Astrocyte (in vitro differentiated cells and primary cell): Measurements from ENCODE around the gene DFFA. TPM values are rescaled to one million over a fixed set of nuclear protein-coding genes. Genes with fewer than 3 reads are reported as not detected.
A peak's percentile ranks its signal among the peaks of the same experiment; 100 is the strongest.

Source experiments
- DNase-seq: peaks from one replicate; pipeline ENCODE4 v3.0.0-alpha.2; 2010; ENCODE audit warnings: low read depth
- FAIRE-seq: peaks from 2 replicates; lab custom pipeline; 2011; peaks lifted over from hg19 to GRCh38; lab: Jason Lieb, UNC
- H2AFZ ChIP-seq: 2 replicates; pipeline ENCODE4 v1.6.0; 2012; ENCODE audit warnings: low read depth, low read length, inconsistent platforms
- H3K27ac ChIP-seq: 2 replicates; pipeline ENCODE4 v1.5.1; 2011; ENCODE audit warnings: low read depth, low read length, inconsistent platforms
- H3K27me3 ChIP-seq: 2 replicates; pipeline ENCODE4 v1.6.0; 2011; ENCODE audit warnings: low read length, inconsistent platforms; ENCODE audit not compliant: insufficient read depth
- H3K36me3 ChIP-seq: 2 replicates; pipeline ENCODE4 v1.5.1; 2011; ENCODE audit warnings: low read length, inconsistent platforms; ENCODE audit not compliant: insufficient read depth
- H3K4me1 ChIP-seq: 2 replicates; pipeline ENCODE4 v1.5.1; 2011; ENCODE audit warnings: low read length, inconsistent platforms; ENCODE audit not compliant: insufficient read depth
- H3K4me2 ChIP-seq: 2 replicates; pipeline ENCODE4 v1.6.0; 2012; ENCODE audit warnings: low read length, inconsistent platforms
- H3K4me3 ChIP-seq: 2 replicates; pipeline ENCODE4 v1.5.1; 2011; ENCODE audit warnings: low read depth, mild to moderate bottlenecking, low read length, inconsistent platforms; ENCODE audit not compliant: insufficient read depth
- H3K79me2 ChIP-seq: 2 replicates; pipeline ENCODE4 v1.6.0; 2012; ENCODE audit warnings: mild to moderate bottlenecking, low read length, inconsistent platforms; ENCODE audit not compliant: insufficient read depth
- H3K9ac ChIP-seq: 2 replicates; pipeline ENCODE4 v1.6.0; 2012; ENCODE audit warnings: mild to moderate bottlenecking, low read length, inconsistent platforms
- H3K9me3 ChIP-seq: 2 replicates; pipeline ENCODE4 v1.5.1; 2012; ENCODE audit warnings: low read depth, mild to moderate bottlenecking, low read length, inconsistent platforms; ENCODE audit not compliant: insufficient read depth
- H4K20me1 ChIP-seq: 2 replicates; pipeline ENCODE4 v1.6.0; 2012; ENCODE audit warnings: low read length, inconsistent platforms; ENCODE audit not compliant: insufficient read depth
- H3K27ac Mint-ChIP-seq: one replicate; pipeline ENCODE4 v1.8.0; 2021; ENCODE audit warnings: mild to moderate bottlenecking, mixed read lengths; ENCODE audit not compliant: unreplicated experiment
- H3K27me3 Mint-ChIP-seq: one replicate; pipeline ENCODE4 v1.8.0; 2021; ENCODE audit warnings: low read depth, mixed read lengths; ENCODE audit not compliant: unreplicated experiment
- H3K36me3 Mint-ChIP-seq: one replicate; pipeline ENCODE4 v1.8.0; 2021; ENCODE audit warnings: low read depth, mixed read lengths; ENCODE audit not compliant: unreplicated experiment
- H3K4me1 Mint-ChIP-seq: one replicate; pipeline ENCODE4 v1.8.0; 2021; ENCODE audit warnings: low read depth, mixed read lengths; ENCODE audit not compliant: unreplicated experiment
- H3K4me3 Mint-ChIP-seq: one replicate; pipeline ENCODE4 v1.8.0; 2021; ENCODE audit warnings: mild to moderate bottlenecking, moderate library complexity, mixed read lengths; ENCODE audit not compliant: unreplicated experiment
- H3K9me3 Mint-ChIP-seq: one replicate; pipeline ENCODE4 v1.8.0; 2021; ENCODE audit warnings: mild to moderate bottlenecking, mixed read lengths; ENCODE audit not compliant: unreplicated experiment
- CTCF ChIP-seq: IDR thresholded peaks from 2 replicates; pipeline ENCODE4 v1.5.1; 2011; ENCODE audit warnings: low read depth, mild to moderate bottlenecking, inconsistent platforms, low read length, moderate library complexity; ENCODE audit not compliant: insufficient read depth
- EZH2 ChIP-seq: IDR thresholded peaks from 2 replicates; pipeline ENCODE4 v1.6.1; 2012; ENCODE audit warnings: mild to moderate bottlenecking, low read length, inconsistent platforms; ENCODE audit not compliant: insufficient read depth
- total RNA-seq: library from RNA; stranded (reverse); gene quantifications from 2 replicates; pipeline ENCODE4 v1.2.1, GENCODE V29; 2021

DFFA gene
- total RNA-seq, 1 donor from 2014 or later = 58.2 TPM

- peaks cover 81% of the 10 kb centered on the region for H3K79me2 ChIP-seq
- H2AFZ ChIP-seq = peak overlapping the region; percentile 3
- H4K20me1 ChIP-seq = peaks cover 91% of the 10 kb centered on the region
- H3K4me1 ChIP-seq = peaks cover 6% of the 10 kb centered on the region
- no peak for TF ChIP-seq EZH2
- peak; percentile 86 for TF ChIP-seq CTCF
- peaks cover 3% of the 10 kb centered on the region for H3K36me3 ChIP-seq
- peak overlapping the region; percentile 86 for H3K4me2 ChIP-seq
- no peaks in the 10 kb centered on the region for H3K27me3 Mint-ChIP-seq
- H3K9me3 Mint-ChIP-seq = no peaks in the 10 kb centered on the region
- peak overlapping the region; percentile 68 for H3K9ac ChIP-seq
- no peaks in the 10 kb centered on the region for H3K27me3 ChIP-seq
- H3K9me3 ChIP-seq = no peaks in the 10 kb centered on the region
- no peak overlapping the region for H3K4me3 ChIP-seq
- peak; percentile 64 for FAIRE-seq
- peak overlapping the region; percentile 75 for H3K27ac Mint-ChIP-seq
- peaks cover 15% of the 10 kb centered on the region for H3K4me1 Mint-ChIP-seq
- H3K27ac ChIP-seq = no peak overlapping the region
- peak overlapping the region; percentile 22 for H3K4me3 Mint-ChIP-seq
- DNase-seq = no peak
- no peaks in the 10 kb centered on the region for H3K36me3 Mint-ChIP-seq
Measured at GRCh38 chr1:10494754-10495474, 22.6 kb upstream of the DFFA start.

- Histone ChIP-seq H3K36me3 (peaks cover 3% of the 10 kb centered on the region), H3K4me3 (no peak overlapping the region), H4K20me1 (peaks cover 92% of the 10 kb centered on the region), H3K9ac (no peak overlapping the region), H2AFZ (no peak overlapping the region), H3K4me2 (no peak overlapping the region), H3K79me2 (peaks cover 82% of the 10 kb centered on the region), H3K27me3 (no peaks in the 10 kb centered on the region), H3K27ac (no peak overlapping the region), H3K9me3 (no peaks in the 10 kb centered on the region), H3K4me1 (peaks cover 6% of the 10 kb centered on the region)
- no peak overlapping the region for H3K4me3 Mint-ChIP-seq
- DNase-seq (no peak), FAIRE-seq (no peak)
- peak overlapping the region; percentile 34 for H3K27ac Mint-ChIP-seq
- H3K27me3 Mint-ChIP-seq = no peaks in the 10 kb centered on the region
- no peaks in the 10 kb centered on the region for H3K36me3 Mint-ChIP-seq
- H3K4me1 Mint-ChIP-seq = peaks cover 19% of the 10 kb centered on the region
- TF ChIP-seq CTCF (no peak), EZH2 (no peak)
- H3K9me3 Mint-ChIP-seq = no peaks in the 10 kb centered on the region
Measured at GRCh38 chr1:10494418-10494753, 22.1 kb upstream of the DFFA start.

DNA sequence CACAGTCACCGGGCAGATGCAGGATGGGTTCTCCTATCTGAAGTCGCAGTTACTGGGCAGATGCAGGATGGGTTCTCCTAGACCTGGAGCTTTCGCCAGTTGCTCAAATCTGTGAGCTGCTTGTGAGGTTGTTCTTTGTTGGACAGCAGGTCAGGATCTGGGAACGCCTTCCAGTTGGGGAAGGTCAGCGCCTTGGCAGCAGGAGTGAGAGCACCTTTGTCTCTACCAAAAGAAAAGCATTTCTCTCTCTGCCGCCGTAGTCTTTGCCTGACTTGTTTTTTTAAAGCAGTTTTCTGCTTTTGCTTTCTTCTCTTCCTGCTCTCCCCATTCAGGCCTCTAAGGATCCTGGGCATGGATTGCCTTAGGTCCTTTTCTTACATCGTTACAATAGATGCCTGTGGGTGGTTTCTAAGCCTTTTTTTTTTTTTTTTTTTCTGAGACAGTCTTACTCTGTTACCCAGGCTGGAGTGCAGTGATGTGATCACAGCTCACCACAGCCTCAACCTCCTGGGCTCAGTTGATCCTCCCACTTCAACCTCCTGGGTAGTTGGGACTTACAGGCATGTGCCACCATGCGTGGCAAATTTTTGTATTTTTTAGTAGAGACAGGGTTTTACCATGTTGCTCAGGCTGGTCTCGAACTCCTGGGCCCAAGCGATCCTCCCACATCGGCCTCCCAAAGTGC lies 18.1 kb upstream of the DFFA start:
- no peaks in the 10 kb centered on the region for H3K27me3 ChIP-seq

More for the DNA sequence above, 18.1 kb upstream of the DFFA start:
- H3K27me3 Mint-ChIP-seq = no peaks in the 10 kb centered on the region
- Histone ChIP-seq H3K79me2 (peaks cover 84% of the 10 kb centered on the region), H2AFZ (no peak overlapping the region), H3K4me2 (no peak overlapping the region), H3K27ac (no peak overlapping the region), H3K9me3 (no peaks in the 10 kb centered on the region), H3K9ac (no peak overlapping the region), H4K20me1 (peaks cover 69% of the 10 kb centered on the region), H3K36me3 (no peaks in the 10 kb centered on the region), H3K4me1 (peaks cover 6% of the 10 kb centered on the region), H3K4me3 (no peak overlapping the region)
- H3K4me3 Mint-ChIP-seq = peak overlapping the region; percentile 46
- peaks cover 17% of the 10 kb centered on the region for H3K4me1 Mint-ChIP-seq
- FAIRE-seq (no peak), DNase-seq (no peak)
- no peak overlapping the region for H3K27ac Mint-ChIP-seq
- no peaks in the 10 kb centered on the region for H3K9me3 Mint-ChIP-seq
- H3K36me3 Mint-ChIP-seq = no peaks in the 10 kb centered on the region
- TF ChIP-seq EZH2 (no peak), CTCF (no peak)
